ENCODE results near the gene FAM13A. TPM values are rescaled to one million over a fixed set of nuclear protein-coding genes. Genes with fewer than 3 reads are reported as not detected.
A peak's percentile ranks its signal among the peaks of the same experiment; 100 is the strongest.

The FAM13A gene
- total and polyA plus RNA-seq, 10 of the 15 experiments (the other 5 are each of a cell fraction or from before 2014, with no cell fraction given), result 0.05 to 1.8 (median 0.27) TPM; not detected in 1

DNA sequence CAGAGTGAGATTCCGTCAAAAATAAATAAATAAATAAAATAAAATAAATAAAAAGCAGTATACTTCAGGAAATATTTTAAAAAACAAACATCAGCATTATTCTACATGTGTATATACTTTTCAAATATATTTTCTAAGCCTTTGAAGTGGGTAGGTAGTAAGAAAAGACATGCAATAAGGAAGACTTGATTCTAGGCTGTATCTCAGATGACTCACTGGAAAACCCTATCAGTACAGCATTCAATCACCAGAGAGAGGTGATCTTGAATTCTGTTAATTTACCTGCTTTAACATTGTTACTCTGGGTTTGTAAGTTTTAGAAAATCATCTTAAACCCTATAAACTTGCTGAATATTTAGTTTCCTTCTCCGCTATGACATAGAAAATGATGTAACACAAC lies 252.8 kb downstream of the FAM13A start:
- FAIRE-seq (no peak), DNase-seq (ENCODE audit: low read depth, low spot score) (no peak), ATAC-seq (no peak; the same call in 2 of the 3 replicates)
- WGBS (ENCODE audit: insufficient coverage, insufficient replicate concordance, low lambda C conversion rate, missing lambda C conversion rate), result 46% methylated on average over 2 of the region's 2 CpGs
- intact Hi-C loops (cut with micrococcal nuclease; ENCODE audit: unreplicated experiment), result no loop called here
- Histone ChIP-seq H3K9ac (ENCODE audit: control insufficient read depth, insufficient read depth, low read length) (no peak overlapping the region), H3K36me3 (ENCODE audit: control insufficient read depth in 2 of 2, insufficient read depth in 2 of 2, low read length in 1 of 2) (no peaks in the 10 kb centered on the region), H2AFZ (ENCODE audit: control insufficient read depth, low read depth, low read length) (no peak overlapping the region), H3K27ac (ENCODE audit: control insufficient read depth, insufficient read depth) (no peak overlapping the region), H4K20me1 (ENCODE audit: control insufficient read depth, insufficient read depth) (no peaks in the 10 kb centered on the region), H3K4me1 (ENCODE audit: control insufficient read depth, insufficient read depth, low read length) (no peaks in the 10 kb centered on the region), H3K27me3 (replicated peaks in 1 of 2; ENCODE audit: control insufficient read depth in 2 of 2, insufficient read depth in 2 of 2, low read length in 1 of 2) (no peaks in the 10 kb centered on the region), H3K9me3 (replicated peaks; ENCODE audit: control insufficient read depth, insufficient read depth, low read length) (no peaks in the 10 kb centered on the region), H3K4me2 (ENCODE audit: control insufficient read depth, insufficient read depth) (no peak overlapping the region), H3K79me2 (ENCODE audit: control insufficient read depth, insufficient read depth, low read length) (no peaks in the 10 kb centered on the region), H3K4me3 (no peak overlapping the region)
- ChIA-PET RAD21 (ENCODE audit: unreplicated experiment) (no interaction called here), POLR2A (no interaction called here), CTCF (interaction anchor here (1.8 kb wide), 1 partner anchor 12 kb away, joined by 4 read pairs; no protein-coding TSS in a partner anchor), SMC1A (ENCODE audit: uncharacterized antibody, unreplicated experiment) (interaction anchor here (1.2 kb wide), 1 partner anchor 11 kb away, joined by 3 read pairs; no protein-coding TSS in a partner anchor)
- in situ Hi-C loops (cut with MboI), result no loop called here
- TF ChIP-seq, protein P1, sequence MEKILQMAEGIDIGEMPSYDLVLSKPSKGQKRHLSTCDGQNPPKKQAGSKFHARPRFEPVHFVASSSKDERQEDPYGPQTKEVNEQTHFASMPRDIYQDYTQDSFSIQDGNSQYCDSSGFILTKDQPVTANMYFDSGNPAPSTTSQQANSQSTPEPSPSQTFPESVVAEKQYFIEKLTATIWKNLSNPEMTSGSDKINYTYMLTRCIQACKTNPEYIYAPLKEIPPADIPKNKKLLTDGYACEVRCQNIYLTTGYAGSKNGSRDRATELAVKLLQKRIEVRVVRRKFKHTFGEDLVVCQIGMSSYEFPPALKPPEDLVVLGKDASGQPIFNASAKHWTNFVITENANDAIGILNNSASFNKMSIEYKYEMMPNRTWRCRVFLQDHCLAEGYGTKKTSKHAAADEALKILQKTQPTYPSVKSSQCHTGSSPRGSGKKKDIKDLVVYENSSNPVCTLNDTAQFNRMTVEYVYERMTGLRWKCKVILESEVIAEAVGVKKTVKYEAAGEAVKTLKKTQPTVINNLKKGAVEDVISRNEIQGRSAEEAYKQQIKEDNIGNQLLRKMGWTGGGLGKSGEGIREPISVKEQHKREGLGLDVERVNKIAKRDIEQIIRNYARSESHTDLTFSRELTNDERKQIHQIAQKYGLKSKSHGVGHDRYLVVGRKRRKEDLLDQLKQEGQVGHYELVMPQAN (conservative IDR thresholded peaks at IDR 0.05), result no peak
- TF ChIP-seq JUNB (IDR thresholded peaks at IDR 0.05), result 0 out of 2 replicates have a peak, but pooled peaks have one; percentile 8
- BruUV-seq (replicated peaks), result no TSS peak

DNA sequence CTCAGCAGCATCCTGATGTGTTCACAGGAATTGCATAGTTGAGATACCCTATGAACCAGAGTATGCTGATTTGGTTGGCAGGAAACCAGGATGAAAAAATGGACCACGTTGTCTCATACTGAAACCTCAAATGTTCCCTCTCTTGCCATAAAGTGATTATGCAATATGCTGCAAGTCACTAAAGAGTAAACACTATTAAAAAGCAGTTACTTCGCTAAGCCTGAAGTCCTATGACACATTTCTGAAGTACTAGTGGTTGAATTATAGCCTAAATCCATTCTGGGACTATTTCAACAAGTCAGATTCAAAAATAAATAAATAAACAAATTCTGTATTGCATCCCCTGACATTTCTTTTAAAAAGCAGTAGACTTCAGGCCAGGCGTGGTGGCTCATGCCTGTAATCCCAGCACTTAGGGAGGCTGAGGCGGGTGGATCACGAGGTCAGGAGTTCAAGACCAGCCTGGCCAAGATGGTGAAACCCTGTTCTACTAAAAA lies 253.3 kb downstream of the FAM13A start:
- ChIA-PET POLR2A (no interaction called here), SMC1A (ENCODE audit: uncharacterized antibody, unreplicated experiment) (interaction anchor here (1.2 kb wide), 1 partner anchor 11 kb away, joined by 3 read pairs; no protein-coding TSS in a partner anchor), CTCF (no interaction called here), RAD21 (ENCODE audit: unreplicated experiment) (no interaction called here)
- WGBS (ENCODE audit: insufficient coverage, insufficient replicate concordance, low lambda C conversion rate, missing lambda C conversion rate), result 8% methylated on average over 5 of the region's 5 CpGs
- Histone ChIP-seq H3K27ac (ENCODE audit: control insufficient read depth, insufficient read depth) (no peak overlapping the region), H3K27me3 (replicated peaks in 1 of 2; ENCODE audit: control insufficient read depth in 2 of 2, insufficient read depth in 2 of 2, low read length in 1 of 2) (no peaks in the 10 kb centered on the region), H3K79me2 (ENCODE audit: control insufficient read depth, insufficient read depth, low read length) (no peaks in the 10 kb centered on the region), H4K20me1 (ENCODE audit: control insufficient read depth, insufficient read depth) (no peaks in the 10 kb centered on the region), H3K9me3 (replicated peaks; ENCODE audit: control insufficient read depth, insufficient read depth, low read length) (no peaks in the 10 kb centered on the region), H3K4me1 (ENCODE audit: control insufficient read depth, insufficient read depth, low read length) (no peaks in the 10 kb centered on the region), H2AFZ (ENCODE audit: control insufficient read depth, low read depth, low read length) (no peak overlapping the region), H3K4me3 (no peak overlapping the region), H3K9ac (ENCODE audit: control insufficient read depth, insufficient read depth, low read length) (no peak overlapping the region), H3K4me2 (ENCODE audit: control insufficient read depth, insufficient read depth) (no peak overlapping the region), H3K36me3 (ENCODE audit: control insufficient read depth in 2 of 2, insufficient read depth in 2 of 2, low read length in 1 of 2) (no peaks in the 10 kb centered on the region)
- intact Hi-C loops (cut with micrococcal nuclease; ENCODE audit: unreplicated experiment) (no loop called here), in situ Hi-C loops (cut with MboI) (no loop called here)
- DNase-seq (ENCODE audit: low read depth, low spot score), result peak; percentile 69
- peak; percentile 81 for ATAC-seq
- no peak for FAIRE-seq
- BruUV-seq (replicated peaks), result no TSS peak
- TF ChIP-seq ZNF217 (IDR thresholded peaks at IDR 0.05), result 0 out of 2 replicates have a peak, but pooled peaks have one; percentile 34
- peak; percentile 81 to 83 for TF ChIP-seq IKZF2 (IDR thresholded peaks at IDR 0.05)
- TF ChIP-seq SMC3 (IDR thresholded peaks at IDR 0.05; ENCODE audit: borderline replicate concordance, low read length), result no peak
- TF ChIP-seq, protein P2, sequence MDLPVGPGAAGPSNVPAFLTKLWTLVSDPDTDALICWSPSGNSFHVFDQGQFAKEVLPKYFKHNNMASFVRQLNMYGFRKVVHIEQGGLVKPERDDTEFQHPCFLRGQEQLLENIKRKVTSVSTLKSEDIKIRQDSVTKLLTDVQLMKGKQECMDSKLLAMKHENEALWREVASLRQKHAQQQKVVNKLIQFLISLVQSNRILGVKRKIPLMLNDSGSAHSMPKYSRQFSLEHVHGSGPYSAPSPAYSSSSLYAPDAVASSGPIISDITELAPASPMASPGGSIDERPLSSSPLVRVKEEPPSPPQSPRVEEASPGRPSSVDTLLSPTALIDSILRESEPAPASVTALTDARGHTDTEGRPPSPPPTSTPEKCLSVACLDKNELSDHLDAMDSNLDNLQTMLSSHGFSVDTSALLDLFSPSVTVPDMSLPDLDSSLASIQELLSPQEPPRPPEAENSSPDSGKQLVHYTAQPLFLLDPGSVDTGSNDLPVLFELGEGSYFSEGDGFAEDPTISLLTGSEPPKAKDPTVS (IDR thresholded peaks at IDR 0.05; ENCODE audit: low read depth, low read length), result no peak
- TF ChIP-seq HCFC1 (IDR thresholded peaks at IDR 0.05; ENCODE audit: low read length), result no peak
- no peak for TF ChIP-seq POLR2AphosphoS2 (IDR thresholded peaks at IDR 0.05; ENCODE audit: low read depth, low read length)
- peak; percentile 51; the same call in 1 of the 3 replicates for TF ChIP-seq POU2F2 (IDR thresholded peaks at IDR 0.05; ENCODE audit: borderline replicate concordance, low read depth, low read length)
- no peak for TF ChIP-seq CBFB (IDR thresholded peaks at IDR 0.05; ENCODE audit: low read depth)
- peak; percentile 66 for TF ChIP-seq JUNB (IDR thresholded peaks at IDR 0.05)
- TF ChIP-seq RUNX3 (IDR thresholded peaks at IDR 0.05; ENCODE audit: low read length), result peak; percentile 81
- TF ChIP-seq, protein P3, sequence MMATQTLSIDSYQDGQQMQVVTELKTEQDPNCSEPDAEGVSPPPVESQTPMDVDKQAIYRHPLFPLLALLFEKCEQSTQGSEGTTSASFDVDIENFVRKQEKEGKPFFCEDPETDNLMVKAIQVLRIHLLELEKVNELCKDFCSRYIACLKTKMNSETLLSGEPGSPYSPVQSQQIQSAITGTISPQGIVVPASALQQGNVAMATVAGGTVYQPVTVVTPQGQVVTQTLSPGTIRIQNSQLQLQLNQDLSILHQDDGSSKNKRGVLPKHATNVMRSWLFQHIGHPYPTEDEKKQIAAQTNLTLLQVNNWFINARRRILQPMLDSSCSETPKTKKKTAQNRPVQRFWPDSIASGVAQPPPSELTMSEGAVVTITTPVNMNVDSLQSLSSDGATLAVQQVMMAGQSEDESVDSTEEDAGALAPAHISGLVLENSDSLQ (IDR thresholded peaks at IDR 0.05), result no peak
- TF ChIP-seq MTA2 (IDR thresholded peaks at IDR 0.05; ENCODE audit: low read depth), result peak; percentile 88

Data from GM12878 (cell line).